ENCODE data around the gene RBM20.

RBM20 gene

GRCh38 chr10:110818311-110819256, 174.4 kb downstream of the RBM20 start:
- no peak for DNase-seq

- DNase-seq, result no peak
These were observed 176.2 kb downstream of the RBM20 start for GRCh38 chr10:110820321-110820814.

DNA sequence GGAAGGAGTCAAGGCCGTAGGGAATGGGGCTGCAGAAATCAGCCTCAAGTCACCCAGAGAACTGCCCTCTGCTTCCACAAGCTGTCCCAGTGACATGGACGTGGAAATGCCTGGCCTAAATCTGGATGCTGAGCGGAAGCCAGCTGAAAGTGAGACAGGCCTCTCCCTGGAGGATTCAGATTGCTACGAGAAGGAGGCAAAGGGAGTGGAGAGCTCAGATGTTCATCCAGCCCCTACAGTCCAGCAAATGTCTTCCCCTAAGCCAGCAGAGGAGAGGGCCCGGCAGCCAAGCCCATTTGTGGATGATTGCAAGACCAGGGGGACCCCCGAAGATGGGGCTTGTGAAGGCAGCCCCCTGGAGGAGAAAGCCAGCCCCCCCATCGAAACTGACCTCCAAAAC, 177.4 kb downstream of the RBM20 start:
- DNase-seq, result no peak

- DNase-seq, result no peak
These were observed 178.0 kb downstream of the RBM20 start for GRCh38 chr10:110822035-110822711.

DNA sequence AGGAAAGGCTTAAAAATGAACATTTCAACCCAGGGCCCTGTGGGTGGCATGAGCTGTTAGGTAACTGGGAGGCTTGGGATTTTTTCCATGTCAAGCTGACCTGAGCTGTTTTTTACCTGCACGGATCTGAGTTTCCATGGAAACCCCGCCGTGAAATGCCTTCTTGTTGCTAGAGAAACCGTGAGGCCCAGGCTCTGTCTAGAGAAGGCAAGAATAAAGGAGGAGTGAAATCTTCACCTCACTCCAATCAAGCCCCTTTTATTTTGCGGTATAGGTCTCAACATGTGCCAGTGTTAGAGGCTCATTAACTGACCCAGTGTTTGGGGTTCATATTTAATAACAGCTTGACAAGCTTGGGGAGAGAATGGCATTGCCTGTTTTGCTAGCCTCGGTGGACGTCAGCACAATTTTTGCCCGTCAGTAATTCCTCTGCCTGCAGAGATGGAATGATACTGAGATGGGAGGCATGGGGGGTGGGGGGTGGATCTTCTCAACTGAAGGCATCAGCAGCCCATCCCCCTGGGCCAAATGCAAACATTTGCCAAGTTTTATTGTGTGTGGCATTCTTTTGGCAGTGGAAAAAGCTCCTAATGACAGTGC, 178.7 kb downstream of the RBM20 start:
- no peak for DNase-seq

DNA sequence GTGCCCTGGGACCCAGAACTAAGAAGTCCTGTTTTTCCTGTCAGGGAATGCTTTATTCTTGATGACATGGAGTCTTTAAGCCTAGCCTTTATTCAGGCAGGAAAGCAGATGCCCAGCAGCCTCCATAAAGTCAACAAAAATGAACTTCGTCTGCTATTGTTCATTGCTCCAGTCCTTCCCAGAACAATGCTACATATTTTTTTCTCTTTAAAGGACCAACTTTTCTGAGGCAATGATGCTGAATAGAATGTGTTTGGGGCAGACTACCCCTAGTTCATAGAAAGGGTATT, 180.0 kb downstream of the RBM20 start:
- DNase-seq, result no peak

DNA sequence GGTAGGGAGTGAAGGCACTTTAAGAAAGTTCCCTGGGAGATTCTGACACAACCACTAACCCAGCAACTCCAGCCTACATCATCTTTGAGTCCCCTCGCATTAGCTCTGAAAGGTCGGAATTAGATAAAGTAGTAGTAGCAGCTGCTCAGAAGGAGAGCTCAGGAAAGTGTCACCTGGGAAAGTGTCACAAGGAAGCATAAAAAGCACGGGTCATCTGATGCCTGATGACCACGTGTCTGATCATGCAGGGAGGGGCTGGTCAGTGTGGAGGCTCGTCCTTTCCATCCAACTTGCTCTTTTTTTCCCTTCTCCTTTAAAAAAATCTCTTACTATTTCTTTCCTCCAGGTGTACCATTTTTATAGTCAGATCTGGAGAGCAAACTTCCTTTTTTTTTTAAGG, 180.5 kb downstream of the RBM20 start:
- DNase-seq, result no peak

DNA sequence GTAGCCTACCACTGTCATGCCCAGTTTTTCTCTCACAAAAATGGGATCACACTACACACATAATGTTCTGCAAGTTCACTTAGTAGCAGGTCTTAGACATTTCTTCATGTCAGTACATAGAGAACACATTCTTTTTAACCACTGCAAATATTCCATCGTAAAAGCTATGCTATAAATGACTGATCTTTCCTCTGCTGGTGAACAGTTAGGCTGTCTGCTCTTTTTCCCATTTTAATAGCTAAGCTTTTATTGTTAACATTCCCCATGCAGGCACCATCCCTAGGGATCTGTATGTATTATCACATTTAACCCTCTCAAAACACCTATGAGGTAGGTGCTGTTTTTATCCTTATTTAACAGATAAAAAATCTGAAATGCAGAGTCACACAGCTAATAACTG, 181.4 kb downstream of the RBM20 start:
- no peak for DNase-seq

GRCh38 chr10:110827410-110827809, 183.3 kb downstream of the RBM20 start:
- DNase-seq, result no peak

GRCh38 chr10:110827875-110828274, 183.7 kb downstream of the RBM20 start:
- no peak for DNase-seq

DNA sequence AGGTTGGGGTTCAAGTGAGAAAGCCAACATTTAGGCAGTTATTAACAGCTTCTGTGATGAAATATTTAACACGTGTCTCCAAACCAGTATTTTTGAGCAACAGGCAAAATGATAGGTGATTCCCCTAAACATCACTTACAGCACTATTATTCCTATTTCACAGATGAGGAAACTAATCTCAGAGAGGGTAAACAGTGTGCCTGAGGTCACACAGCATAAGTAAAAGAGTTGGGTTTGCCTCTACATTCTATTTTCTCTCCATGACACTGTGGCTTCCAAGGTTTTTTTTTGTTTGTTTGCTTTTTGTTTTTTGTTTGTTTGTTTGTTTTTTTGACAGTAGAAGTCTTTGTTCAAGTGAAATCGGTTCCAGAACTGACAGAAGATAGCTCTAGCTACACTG, 184.4 kb downstream of the RBM20 start:
- no peak for DNase-seq

DNA sequence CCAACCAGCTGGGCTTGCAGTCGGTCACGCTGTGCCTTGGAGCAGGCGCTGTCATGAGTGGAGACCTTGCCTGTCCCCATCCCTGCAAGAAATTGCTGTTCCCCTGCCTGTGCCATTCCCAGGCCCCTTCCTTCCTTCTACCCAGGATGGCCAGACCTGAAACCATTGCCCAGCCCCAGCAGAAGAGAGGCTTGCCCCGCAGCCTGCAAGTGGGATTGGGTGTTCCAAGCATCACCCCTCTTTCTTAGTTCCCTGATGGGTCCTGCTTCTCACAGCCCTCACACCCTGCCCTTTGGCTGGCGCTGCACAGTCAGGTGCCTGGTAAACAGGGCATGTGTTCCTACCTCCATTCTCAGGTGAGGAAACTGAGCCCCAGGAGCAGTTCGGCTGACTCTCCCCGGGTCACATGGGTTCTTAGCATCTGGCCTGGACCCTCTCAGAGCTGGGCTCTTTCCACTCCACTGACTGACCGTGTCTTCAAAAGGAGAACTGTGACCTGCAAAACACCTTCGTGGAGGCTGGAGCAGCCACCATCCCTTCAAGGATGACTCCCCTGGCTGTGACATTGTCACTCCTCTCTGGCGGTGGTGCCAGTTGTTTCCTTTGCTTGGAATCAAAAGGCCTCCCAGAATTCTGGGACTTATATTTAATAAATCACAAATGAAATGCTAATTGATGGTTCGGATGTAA, 185.7 kb downstream of the RBM20 start:
- DNase-seq, result no peak

DNA sequence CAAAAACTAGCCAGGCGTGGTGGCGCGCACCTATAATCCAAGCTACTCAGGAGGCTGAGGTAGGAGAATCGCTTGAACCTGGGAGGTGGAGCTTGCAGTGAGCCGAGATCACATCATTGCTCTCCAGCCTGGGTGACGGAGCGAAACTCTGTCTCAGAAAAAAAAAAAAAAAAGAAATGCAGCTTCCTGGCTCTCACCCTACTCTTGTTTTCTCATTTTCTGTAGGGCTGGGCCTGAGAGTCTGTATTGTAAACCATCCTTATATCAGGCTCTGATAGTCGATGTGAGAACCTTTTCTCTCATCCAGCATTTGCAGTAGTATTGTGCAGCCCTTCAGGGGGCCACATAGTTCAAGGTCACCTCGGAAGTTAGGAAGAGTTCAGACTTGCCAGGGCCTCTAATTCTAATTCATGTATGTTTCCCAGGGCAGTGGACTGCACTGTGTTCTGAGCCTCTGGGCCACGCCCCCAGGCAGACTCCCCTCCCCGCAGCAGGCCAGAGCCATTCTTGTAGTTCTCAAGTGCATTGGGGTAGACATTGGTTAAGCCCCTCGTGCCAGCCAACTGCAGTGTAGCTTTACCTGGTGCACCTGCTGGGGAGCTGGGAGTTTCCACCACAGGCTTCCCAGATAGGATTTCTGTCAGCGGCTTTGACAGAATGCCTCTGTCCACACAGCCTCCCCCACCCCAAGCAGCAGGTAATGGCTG, 189.3 kb downstream of the RBM20 start:
- no peak for DNase-seq

GRCh38 chr10:110833941-110834628, 189.9 kb downstream of the RBM20 start:
- DNase-seq, result no peak

GRCh38 chr10:110834629-110835301, 190.6 kb downstream of the RBM20 start:
- no peak for DNase-seq

DNA sequence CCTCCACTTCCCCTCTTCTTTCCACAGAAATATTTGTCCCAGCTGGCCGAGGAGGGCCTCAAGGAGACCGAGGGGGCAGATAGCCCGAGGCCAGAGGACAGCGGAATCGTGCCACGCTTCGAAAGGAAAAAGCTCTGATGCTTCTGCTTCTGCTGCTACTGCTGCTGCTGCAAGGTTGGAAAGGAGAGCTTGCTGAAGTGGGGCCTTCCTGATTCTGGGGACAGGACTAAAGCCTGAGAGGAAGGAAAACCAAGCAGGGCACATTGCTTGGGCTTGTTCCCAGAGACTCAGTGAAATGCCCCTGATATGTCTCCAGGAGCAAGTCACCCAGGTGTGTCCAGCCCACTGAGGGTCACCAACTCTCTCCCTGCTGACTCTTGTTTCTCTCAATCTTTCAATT, 191.7 kb downstream of the RBM20 start:
- no peak for DNase-seq

DNA sequence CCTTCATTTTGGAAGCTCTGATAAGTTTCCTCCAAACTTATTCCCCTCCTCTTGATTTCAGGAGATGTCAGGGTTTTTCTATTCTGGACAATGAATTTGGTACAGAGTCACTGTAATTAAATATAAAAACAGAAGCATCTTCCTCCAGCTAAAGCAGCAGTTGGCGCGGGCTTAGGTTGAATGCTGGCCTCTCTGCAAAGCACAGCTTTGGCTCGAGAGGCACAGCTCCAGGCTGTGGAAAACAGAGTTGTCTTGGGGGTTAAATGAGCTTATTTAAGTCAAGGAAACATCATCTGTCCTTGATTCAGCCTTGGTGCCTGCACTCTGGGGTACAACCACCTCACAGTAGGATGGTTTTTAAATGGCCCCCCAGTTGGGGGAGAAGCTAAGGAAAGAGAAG, 192.6 kb downstream of the RBM20 start:
- DNase-seq, result no peak

GRCh38 chr10:110837418-110838171, 193.5 kb downstream of the RBM20 start:
- no peak for DNase-seq

- DNase-seq, result no peak
These were observed 196.2 kb downstream of the RBM20 start for GRCh38 chr10:110840225-110840922.

DNA sequence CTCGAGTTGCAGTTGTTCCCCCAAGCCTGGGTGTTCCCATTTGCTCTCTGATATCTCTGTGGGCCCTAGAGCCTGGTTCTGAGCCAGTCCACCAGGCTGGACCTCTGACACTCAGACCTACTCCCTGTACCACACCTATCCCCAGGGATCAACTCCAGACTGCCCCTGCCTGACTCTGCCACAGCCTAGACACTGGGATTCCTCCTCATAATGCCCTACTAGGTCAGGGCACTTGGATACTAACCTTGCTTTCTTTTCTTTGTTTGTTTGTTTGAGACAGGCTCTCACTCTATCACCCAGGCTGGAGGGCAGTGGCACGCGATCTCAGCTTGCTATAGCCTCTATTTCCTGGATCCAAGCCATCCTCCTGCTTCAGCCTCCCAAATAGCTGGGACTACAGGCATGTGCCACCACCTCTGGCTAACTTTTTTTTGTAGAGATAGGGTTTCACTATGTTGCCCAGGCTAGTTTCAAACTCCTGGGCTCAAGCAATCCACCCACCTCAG, 196.8 kb downstream of the RBM20 start:
- no peak for DNase-seq
